ENCODE measurements around the gene LZIC.

The LZIC gene

GRCh38 chr1:9894115-9894514, 49.1 kb downstream of the LZIC start:
- Mint-ChIP-seq H3K9me3 (no peaks in the 10 kb centered on the region), H3K27me3 (ENCODE audit: low read depth) (peaks cover 5% of the 10 kb centered on the region), H3K36me3 (ENCODE audit: low read depth) (peaks cover 3% of the 10 kb centered on the region), H3K4me3 (no peak overlapping the region), H3K27ac (peak overlapping the region; percentile 48 to 93 (median 80)), H3K4me1 (peaks cover 42% of the 10 kb centered on the region)
- TF ChIP-seq, protein P1, sequence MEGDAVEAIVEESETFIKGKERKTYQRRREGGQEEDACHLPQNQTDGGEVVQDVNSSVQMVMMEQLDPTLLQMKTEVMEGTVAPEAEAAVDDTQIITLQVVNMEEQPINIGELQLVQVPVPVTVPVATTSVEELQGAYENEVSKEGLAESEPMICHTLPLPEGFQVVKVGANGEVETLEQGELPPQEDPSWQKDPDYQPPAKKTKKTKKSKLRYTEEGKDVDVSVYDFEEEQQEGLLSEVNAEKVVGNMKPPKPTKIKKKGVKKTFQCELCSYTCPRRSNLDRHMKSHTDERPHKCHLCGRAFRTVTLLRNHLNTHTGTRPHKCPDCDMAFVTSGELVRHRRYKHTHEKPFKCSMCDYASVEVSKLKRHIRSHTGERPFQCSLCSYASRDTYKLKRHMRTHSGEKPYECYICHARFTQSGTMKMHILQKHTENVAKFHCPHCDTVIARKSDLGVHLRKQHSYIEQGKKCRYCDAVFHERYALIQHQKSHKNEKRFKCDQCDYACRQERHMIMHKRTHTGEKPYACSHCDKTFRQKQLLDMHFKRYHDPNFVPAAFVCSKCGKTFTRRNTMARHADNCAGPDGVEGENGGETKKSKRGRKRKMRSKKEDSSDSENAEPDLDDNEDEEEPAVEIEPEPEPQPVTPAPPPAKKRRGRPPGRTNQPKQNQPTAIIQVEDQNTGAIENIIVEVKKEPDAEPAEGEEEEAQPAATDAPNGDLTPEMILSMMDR (IDR thresholded peaks at IDR 0.05; ENCODE audit: unreplicated experiment in 3 of 3) = no peak

DNA sequence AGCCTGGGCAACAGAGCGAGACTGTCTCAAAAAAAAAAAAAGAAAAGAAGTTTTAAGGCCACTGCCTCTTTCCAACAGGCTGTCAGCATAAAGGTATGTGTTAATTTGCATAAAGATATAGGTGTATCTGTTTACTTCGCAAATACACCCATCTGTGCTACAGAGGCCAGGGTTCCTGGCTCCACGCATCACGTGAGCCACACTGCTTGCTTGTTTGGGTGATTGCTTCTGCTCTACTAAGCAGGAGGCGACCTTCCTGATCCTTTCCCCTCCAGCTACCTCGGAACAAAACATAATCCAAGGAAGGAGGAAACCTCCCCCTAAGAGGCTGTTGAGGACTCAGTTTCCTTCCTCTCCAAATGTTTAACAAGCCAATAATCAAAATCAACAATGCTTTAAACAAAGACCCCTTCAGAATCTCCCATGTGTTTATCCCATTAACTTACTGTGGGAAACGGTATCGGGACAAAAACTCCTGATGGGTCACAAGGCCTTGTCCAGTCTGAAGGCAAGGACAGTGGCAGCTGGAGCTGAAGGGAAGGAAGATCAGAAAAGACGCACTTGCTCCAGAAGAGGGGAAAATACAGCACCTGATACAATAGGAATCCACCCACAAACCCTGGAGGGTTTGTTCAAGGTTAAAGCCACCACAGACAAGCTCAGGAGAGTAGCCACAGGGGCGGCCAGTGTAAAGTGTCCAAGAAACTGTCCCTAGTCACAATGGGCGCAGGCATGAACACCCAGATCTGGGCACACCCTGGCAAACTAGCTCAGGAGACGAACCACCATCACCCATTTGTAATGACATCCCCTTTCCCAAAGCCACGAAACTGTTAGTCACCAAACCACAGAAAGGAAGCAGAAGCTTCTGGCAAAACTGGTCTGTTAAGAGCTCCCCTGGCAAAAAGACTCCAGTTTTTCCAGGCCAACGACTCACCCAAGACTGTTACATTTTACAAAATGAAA, 50.3 kb downstream of the LZIC start:
- Mint-ChIP-seq H3K4me3 (no peak overlapping the region), H3K27ac (peak overlapping the region; percentile 48 to 93 (median 80)), H3K36me3 (ENCODE audit: low read depth) (peaks cover 3% of the 10 kb centered on the region), H3K9me3 (no peaks in the 10 kb centered on the region), H3K27me3 (ENCODE audit: low read depth) (peaks cover 5% of the 10 kb centered on the region), H3K4me1 (peaks cover 48% of the 10 kb centered on the region)
- TF ChIP-seq, protein P1 (IDR thresholded peaks at IDR 0.05; ENCODE audit: unreplicated experiment in 3 of 3) = no peak

- no peaks in the 10 kb centered on the region for H3K9me3 Mint-ChIP-seq
- TF ChIP-seq, protein P1 (IDR thresholded peaks at IDR 0.05; ENCODE audit: unreplicated experiment in 3 of 3) = no peak
- peaks cover 56% of the 10 kb centered on the region for H3K4me1 Mint-ChIP-seq
- peak overlapping the region in 2 of 3 experiments; percentile 3 for H3K4me3 Mint-ChIP-seq
- H3K36me3 Mint-ChIP-seq (ENCODE audit: low read depth) = peaks cover 3% of the 10 kb centered on the region
- H3K27ac Mint-ChIP-seq = peak overlapping the region; percentile 91 to 96 (median 92)
- H3K27me3 Mint-ChIP-seq (ENCODE audit: low read depth) = peaks cover 5% of the 10 kb centered on the region
Measured at GRCh38 chr1:9891207-9891606, 52.0 kb downstream of the LZIC start.

GRCh38 chr1:9890224-9890731, 52.9 kb downstream of the LZIC start:
- H3K4me1 Mint-ChIP-seq = peaks cover 60% of the 10 kb centered on the region
- H3K36me3 Mint-ChIP-seq (ENCODE audit: low read depth) = no peaks in the 10 kb centered on the region

DNA sequence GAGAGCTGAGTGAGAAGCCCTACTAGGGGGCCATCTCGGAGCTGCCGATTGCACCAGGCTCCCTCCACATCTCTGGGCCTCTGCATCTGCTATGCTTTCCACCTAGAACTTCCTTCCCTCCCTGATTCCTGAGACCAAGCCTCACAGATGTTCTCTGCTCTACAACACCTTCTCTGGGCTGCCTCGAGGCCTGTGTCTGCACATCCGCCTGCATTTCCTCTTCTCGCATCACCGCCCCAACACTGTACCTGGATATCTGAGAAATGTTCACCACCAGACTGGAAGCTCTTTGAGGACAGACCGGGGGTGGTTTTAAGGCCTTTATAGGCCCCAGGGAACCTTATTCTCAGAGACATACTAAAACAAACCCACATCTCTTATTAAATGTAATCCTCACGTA, 53.8 kb downstream of the LZIC start:
- no peaks in the 10 kb centered on the region for H3K9me3 Mint-ChIP-seq

More at GRCh38 chr1:9890224-9890731, 52.9 kb downstream of the LZIC start:
- Mint-ChIP-seq H3K4me3 (peak overlapping the region in 1 of 3 experiments; percentile 19), H3K27ac (peak overlapping the region; percentile 91 to 96 (median 96)), H3K9me3 (no peaks in the 10 kb centered on the region), H3K27me3 (ENCODE audit: low read depth) (peaks cover 5% of the 10 kb centered on the region)
- TF ChIP-seq, protein P1 (IDR thresholded peaks at IDR 0.05; ENCODE audit: unreplicated experiment in 3 of 3) = no peak

More for the DNA sequence above, 53.8 kb downstream of the LZIC start:
- Mint-ChIP-seq H3K27me3 (ENCODE audit: low read depth) (peaks cover 5% of the 10 kb centered on the region), H3K27ac (peak overlapping the region; percentile 91 to 96 (median 96)), H3K4me1 (peaks cover 69% of the 10 kb centered on the region), H3K36me3 (ENCODE audit: low read depth) (no peaks in the 10 kb centered on the region), H3K4me3 (no peak overlapping the region)
- TF ChIP-seq, protein P1 (IDR thresholded peaks at IDR 0.05; ENCODE audit: unreplicated experiment in 3 of 3) = no peak

Measured in nephron (organoid).